Cardiac ventricle fibroblast (primary cell): ENCODE measurements around the gene RABEP2. TPM values are rescaled to one million over a fixed set of nuclear protein-coding genes. Genes with fewer than 3 reads are reported as not detected.

Experiments used
- total RNA-seq: library from RNA; depleted of rRNA; stranded (reverse); fragments of >200 nt; gene quantifications from 2 replicates; pipeline ENCODE4 v1.2.3, GENCODE V29; 2015

The RABEP2 gene
- total RNA-seq = 18.1 and 27.3 TPM in 2 replicates

GRCh38 chr16:28924762-28925385 is at the start of gene RABEP2:
TSS of gene RABEP2 (minus strand) at chr16:28925238. CDS start at chr16:28925163, 75 bp downstream.

DNA sequence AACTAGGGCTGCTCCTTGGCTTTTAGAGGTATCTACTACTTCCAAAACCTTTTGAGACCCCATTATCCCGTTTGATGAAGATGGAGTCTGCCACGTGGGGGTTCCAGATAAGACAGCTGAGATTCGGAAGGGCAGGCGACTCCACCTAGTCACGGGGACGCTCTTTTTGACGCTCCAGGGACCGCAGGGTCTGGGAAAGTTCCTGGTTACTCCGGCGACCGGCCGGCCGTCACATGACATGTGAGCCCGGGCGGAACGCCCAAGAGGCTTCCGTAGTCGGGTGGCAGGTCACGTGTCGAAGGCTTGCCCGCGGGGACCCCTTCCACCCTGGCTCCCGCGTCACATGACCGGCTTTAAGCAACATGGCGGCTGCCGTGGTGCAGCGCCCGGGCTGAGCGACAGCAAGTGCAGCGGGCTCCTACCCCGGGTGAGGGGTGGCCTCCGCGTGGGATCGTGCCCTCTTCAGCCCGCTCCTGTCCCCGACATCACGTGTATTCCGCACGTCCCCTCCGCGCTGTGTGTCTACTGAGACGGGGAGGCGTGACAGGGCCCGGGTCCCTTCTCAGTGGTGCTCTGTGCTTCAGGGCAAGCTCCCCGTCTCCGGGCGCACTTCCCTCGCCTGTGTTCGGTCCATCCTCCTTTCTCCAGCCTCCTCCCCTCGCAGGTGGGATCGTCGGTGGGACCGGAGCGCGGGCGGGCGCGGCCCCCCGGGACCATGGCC is 49.6 kb upstream of the RABEP2 start, which contains the start of gene SPNS1:
SPNS1 (plus strand) TSS at position 342 of the 721 bp plus-strand sequence; CDS start at position 716, 374 bp downstream.

DNA sequence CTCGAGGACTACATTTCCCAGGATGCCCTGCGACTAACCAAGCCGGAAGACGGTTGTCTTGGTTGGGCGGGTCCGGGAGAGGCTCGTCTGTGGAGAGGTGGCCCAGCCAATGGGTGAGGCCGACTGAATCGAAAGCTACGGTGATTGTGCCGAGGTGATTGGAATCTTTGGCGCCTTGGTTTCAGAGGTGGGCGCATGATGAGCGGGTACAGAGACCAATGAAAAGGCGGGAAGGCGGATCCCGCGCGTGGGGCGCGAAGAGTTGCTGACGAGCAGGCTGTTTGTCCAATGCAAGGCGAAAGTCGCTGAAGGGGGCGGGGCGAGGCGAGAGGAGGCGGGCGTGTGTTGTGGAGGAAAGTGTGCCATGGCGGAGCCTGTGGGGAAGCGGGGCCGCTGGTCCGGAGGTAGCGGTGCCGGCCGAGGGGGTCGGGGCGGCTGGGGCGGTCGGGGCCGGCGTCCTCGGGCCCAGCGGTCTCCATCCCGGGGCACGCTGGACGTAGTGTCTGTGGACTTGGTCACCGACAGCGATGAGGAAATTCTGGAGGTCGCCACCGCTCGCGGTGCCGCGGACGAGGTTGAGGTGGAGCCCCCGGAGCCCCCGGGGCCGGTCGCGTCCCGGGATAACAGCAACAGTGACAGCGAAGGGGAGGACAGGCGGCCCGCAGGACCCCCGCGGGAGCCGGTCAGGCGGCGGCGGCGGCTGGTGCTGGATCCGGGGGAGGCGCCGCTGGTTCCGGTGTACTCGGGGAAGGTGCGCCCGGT is 25.8 kb upstream of the RABEP2 start, which contains the start of gene NFATC2IP:
NFATC2IP (plus strand) TSS at position 290 of the 762 bp plus-strand sequence; CDS start at position 365, 75 bp downstream.

GRCh38 chr16:28931801-28932225 is 6.8 kb upstream of the RABEP2 start, which contains the start of gene CD19:
TSS of gene CD19 (plus strand) at chr16:28931971. CDS start at chr16:28932001, 30 bp downstream.

DNA sequence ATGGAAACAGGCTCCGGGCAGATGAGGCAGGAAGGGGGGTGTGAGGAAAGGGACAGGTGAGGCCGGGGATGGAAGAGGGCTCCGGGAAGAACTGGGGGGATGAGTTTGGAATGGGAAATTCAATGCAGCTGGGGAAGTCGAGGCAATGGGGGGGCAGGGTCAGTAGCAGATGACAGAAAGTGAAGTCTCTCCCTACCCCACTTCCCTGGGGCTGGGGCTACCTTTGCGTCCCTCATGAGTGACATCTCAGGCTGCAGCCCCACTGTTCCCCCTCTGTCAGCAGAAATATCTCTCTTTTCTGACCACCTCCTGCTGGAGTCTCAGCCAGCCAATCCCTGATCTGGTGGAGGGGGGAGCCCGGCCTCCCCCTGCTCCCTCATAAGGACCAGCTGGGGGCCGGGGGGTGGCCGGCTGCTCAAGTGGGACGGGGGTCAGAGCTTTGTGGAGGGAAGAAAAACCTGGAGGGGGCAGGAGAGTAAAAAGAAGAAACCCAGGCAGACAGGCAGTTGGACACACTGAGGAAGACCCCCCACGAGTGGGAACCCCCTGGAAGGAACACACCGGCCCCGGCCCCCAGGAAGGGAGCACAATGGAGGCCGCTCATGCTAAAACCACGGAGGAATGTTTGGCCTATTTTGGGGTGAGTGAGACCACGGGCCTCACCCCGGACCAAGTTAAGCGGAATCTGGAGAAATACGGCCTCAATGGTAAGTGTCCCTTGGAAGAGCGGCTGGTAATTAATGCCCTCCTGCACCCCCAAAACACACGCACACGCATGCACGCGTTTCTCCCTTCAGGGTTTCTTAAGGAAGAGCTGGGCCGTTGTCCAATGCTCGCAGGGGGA is 46.7 kb downstream of the RABEP2 start, which contains the start of gene ATP2A1:
ATP2A1 (plus strand) TSS at position 406 of the 844 bp plus-strand sequence; CDS start at position 590, 184 bp downstream.

Other genes starting within 250 kb of the RABEP2 start
- gene EIF3C, start 213.8 kb downstream of the RABEP2 start, total RNA-seq = 304 and 379 TPM in 2 replicates
- gene NPIPB9, start 173.5 kb downstream of the RABEP2 start, total RNA-seq = 1.0 TPM in 1 of 2 replicates, not detected in the other
- 51.1 and 69.8 TPM in 2 replicates for gene ATXN2L, start 102.2 kb downstream of the RABEP2 start, total RNA-seq
- 116 and 129 TPM in 2 replicates for gene TUFM, start 78.9 kb downstream of the RABEP2 start, total RNA-seq
- 20.7 and 28.6 TPM in 2 replicates for gene SH2B1, start 61.4 kb downstream of the RABEP2 start, total RNA-seq
- not detected in 2 replicates for gene ATP2A1, start 46.8 kb downstream of the RABEP2 start, total RNA-seq
- not detected in 2 replicates for gene CD19, start 6.7 kb upstream of the RABEP2 start, total RNA-seq
- 9.5 and 14.2 TPM in 2 replicates for gene NFATC2IP, start 25.7 kb upstream of the RABEP2 start, total RNA-seq
- gene SPNS1, start 49.5 kb upstream of the RABEP2 start, total RNA-seq = 30.3 and 33.2 TPM in 2 replicates
- 0.56 and 0.93 TPM in 2 replicates for gene LAT, start 59.8 kb upstream of the RABEP2 start, total RNA-seq